Upper lobe of left lung (tissue), 4 donors: ENCODE results near the gene RNASE11.

Source experiments
- EP300 ChIP-seq, 4 donors: sonication (generic); formaldehyde crosslinking; IDR thresholded peaks; one replicate each; pipeline ENCODE4 v1.5.1; 2017; ENCODE audit warnings: antibody characterized with exemption in 4 of 4, control low read depth in 2 of 4
- POLR2A ChIP-seq, 4 donors: fragments of 450-650 bp; IDR thresholded peaks; one replicate each; pipeline ENCODE4 v1.5.1; 2016 to 2017; ENCODE audit warnings: antibody characterized with exemption in 4 of 4, mild to moderate bottlenecking in 2 of 4

GRCh38 chr14:20631023-20631879 lies 43.5 kb upstream of the RNASE11 start:
- no peak for TF ChIP-seq POLR2A (IDR thresholded peaks at IDR 0.05)
- TF ChIP-seq EP300 (IDR thresholded peaks at IDR 0.05): no peak
